BLaER1 treated with 17β-estradiol and CSF1 and Interleukin-3, amounts not matched to agents 10 nM and 100 nM (cell line): ENCODE data around the gene OSBP2.

Experiments
- H3K27ac ChIP-seq, 11 experiments: shearing (Covaris generic); formaldehyde crosslinking; 2 replicates each; pipeline ENCODE4 v1.8.1; 2022
- H3K27me3 ChIP-seq, 11 experiments: shearing (Covaris generic); formaldehyde crosslinking; 2 replicates each; pipeline ENCODE4 v1.8.1; 2022
- H3K36me3 ChIP-seq, 11 experiments: shearing (Covaris generic); formaldehyde crosslinking; 2 replicates each; pipeline ENCODE4 v1.8.1; 2022
- H3K4me1 ChIP-seq, 10 experiments: shearing (Covaris generic); formaldehyde crosslinking; 2 replicates each; pipeline ENCODE4 v1.8.1; 2022
- H3K4me2 ChIP-seq, 11 experiments: shearing (Covaris generic); formaldehyde crosslinking; 2 replicates each; pipeline ENCODE4 v1.8.1; 2022
- H3K4me3 ChIP-seq, 10 experiments: shearing (Covaris generic); formaldehyde crosslinking; 2 replicates each; pipeline ENCODE4 v1.8.1; 2022
- H3K9ac ChIP-seq, 11 experiments: shearing (Covaris generic); formaldehyde crosslinking; 2 replicates each; pipeline ENCODE4 v1.8.1; 2022
- H3K9me3 ChIP-seq, 11 experiments: shearing (Covaris generic); formaldehyde crosslinking; replicated peaks in 1 of 11; 2 replicates each; pipeline ENCODE4 v1.8.1; 2022
- H4K20me1 ChIP-seq, 11 experiments: shearing (Covaris generic); formaldehyde crosslinking; 2 replicates each; pipeline ENCODE4 v1.8.1; 2022
- Cebpa-rat ChIP-seq, 11 experiments: shearing (Covaris generic); IDR thresholded peaks; 2 replicates each; pipeline ENCODE4 v1.8.1; 2022

The OSBP2 gene

GRCh38 chr22:30865656-30866055 is 171.0 kb downstream of the OSBP2 start:
- no peak overlapping the region for H3K9ac ChIP-seq
- no peaks in the 10 kb centered on the region for H3K36me3 ChIP-seq
- no peaks in the 10 kb centered on the region for H3K9me3 ChIP-seq
- TF ChIP-seq Cebpa-rat (IDR thresholded peaks at IDR 0.05), result no peak
- H3K4me1 ChIP-seq, result peaks cover 22 to 70% (median 52%) of the 10 kb centered on the region in 10 experiments
- H3K27ac ChIP-seq, result no peak overlapping the region
- no peaks in the 10 kb centered on the region for H4K20me1 ChIP-seq
- 0 out of 22 replicates have a peak overlapping the region, but pooled peaks of 1 of the 11 experiments have one; percentile 81 for H3K4me2 ChIP-seq
- no peaks in the 10 kb centered on the region for H3K27me3 ChIP-seq
- no peak overlapping the region for H3K4me3 ChIP-seq

GRCh38 chr22:30866216-30866615 is 171.5 kb downstream of the OSBP2 start:
- Histone ChIP-seq H3K9me3 (no peaks in the 10 kb centered on the region), H3K27me3 (no peaks in the 10 kb centered on the region), H3K4me2 (peak overlapping the region in 7 of 11 experiments; percentile 23 to 93 (median 81); a peak in 9 of 22 replicates), H3K27ac (peak overlapping the region in 2 of 11 experiments; percentile 76 to 82; a peak in 2 of 22 replicates), H4K20me1 (no peaks in the 10 kb centered on the region), H3K4me1 (peaks cover 17 to 68% (median 46%) of the 10 kb centered on the region in 10 experiments), H3K4me3 (no peak overlapping the region), H3K36me3 (no peaks in the 10 kb centered on the region), H3K9ac (no peak overlapping the region)
- no peak for TF ChIP-seq Cebpa-rat (IDR thresholded peaks at IDR 0.05)

- peak overlapping the region in 3 of 11 experiments; percentile 29 to 82 (median 76); a peak in 6 of 22 replicates for H3K27ac ChIP-seq
- no peaks in the 10 kb centered on the region for H3K36me3 ChIP-seq
- no peak overlapping the region for H3K9ac ChIP-seq
- H3K27me3 ChIP-seq, result no peaks in the 10 kb centered on the region
- H3K4me3 ChIP-seq, result no peak overlapping the region
- TF ChIP-seq Cebpa-rat (IDR thresholded peaks at IDR 0.05), result no peak
- H4K20me1 ChIP-seq, result 0 out of 22 replicates have a peak, but pooled peaks cover 0 to 4% (median 0%) of the 10 kb centered on the region in 11 experiments
- H3K9me3 ChIP-seq, result no peaks in the 10 kb centered on the region
- peak overlapping the region in 7 of 11 experiments; percentile 23 to 93 (median 81); a peak in 12 of 22 replicates for H3K4me2 ChIP-seq
- H3K4me1 ChIP-seq, result peaks cover 11 to 67% (median 40%) of the 10 kb centered on the region in 10 experiments
These were observed 172.2 kb downstream of the OSBP2 start for GRCh38 chr22:30866811-30867271.

GRCh38 chr22:30867746-30868662 is 173.3 kb downstream of the OSBP2 start:
- Histone ChIP-seq H4K20me1 (0 out of 22 replicates have a peak, but pooled peaks cover 0 to 5% (median 0%) of the 10 kb centered on the region in 11 experiments), H3K4me3 (peak overlapping the region in 1 of 10 experiments; percentile 11; a peak in 1 of 20 replicates), H3K27me3 (no peaks in the 10 kb centered on the region), H3K9me3 (no peaks in the 10 kb centered on the region), H3K9ac (peak overlapping the region in 5 of 11 experiments; percentile 39 to 64 (median 50); a peak in 8 of 22 replicates), H3K27ac (peak overlapping the region in 6 of 11 experiments; percentile 22 to 82 (median 63); a peak in 9 of 22 replicates), H3K36me3 (no peaks in the 10 kb centered on the region), H3K4me2 (peak overlapping the region; percentile 46 to 93 (median 77); a peak in 21 of 22 replicates), H3K4me1 (peaks cover 11 to 64% (median 34%) of the 10 kb centered on the region in 10 experiments)
- no peak for TF ChIP-seq Cebpa-rat (IDR thresholded peaks at IDR 0.05)

- Histone ChIP-seq H3K27ac (peak overlapping the region in 6 of 11 experiments; percentile 22 to 82 (median 63); a peak in 11 of 22 replicates), H4K20me1 (0 out of 22 replicates have a peak, but pooled peaks cover 0 to 5% (median 0%) of the 10 kb centered on the region in 11 experiments), H3K4me3 (peak overlapping the region in 1 of 10 experiments; percentile 11; a peak in 1 of 20 replicates), H3K9me3 (no peaks in the 10 kb centered on the region), H3K4me2 (peak overlapping the region; percentile 46 to 93 (median 77)), H3K27me3 (no peaks in the 10 kb centered on the region), H3K9ac (peak overlapping the region in 6 of 11 experiments; percentile 37 to 64 (median 46); a peak in 9 of 22 replicates), H3K4me1 (peaks cover 11 to 64% (median 34%) of the 10 kb centered on the region in 10 experiments), H3K36me3 (no peaks in the 10 kb centered on the region)
- TF ChIP-seq Cebpa-rat (IDR thresholded peaks at IDR 0.05), result no peak
These were observed 174.2 kb downstream of the OSBP2 start for GRCh38 chr22:30868663-30869385.

GRCh38 chr22:30869667-30870395 is 175.2 kb downstream of the OSBP2 start:
- Histone ChIP-seq H3K9ac (peak overlapping the region in 2 of 11 experiments; percentile 59 to 64; a peak in 2 of 22 replicates), H3K36me3 (no peaks in the 10 kb centered on the region), H3K4me3 (no peak overlapping the region), H3K4me2 (peak overlapping the region in 8 of 11 experiments; percentile 67 to 93 (median 80); a peak in 15 of 22 replicates), H3K9me3 (no peaks in the 10 kb centered on the region), H3K27me3 (no peaks in the 10 kb centered on the region), H4K20me1 (0 out of 22 replicates have a peak, but pooled peaks cover 0 to 5% (median 0%) of the 10 kb centered on the region in 11 experiments), H3K4me1 (peaks cover 11 to 64% (median 34%) of the 10 kb centered on the region in 10 experiments), H3K27ac (peak overlapping the region in 3 of 11 experiments; percentile 68 to 82 (median 76); a peak in 6 of 22 replicates)
- no peak for TF ChIP-seq Cebpa-rat (IDR thresholded peaks at IDR 0.05)

GRCh38 chr22:30870451-30871345 is 176.0 kb downstream of the OSBP2 start:
- H3K4me1 ChIP-seq, result peaks cover 11 to 66% (median 35%) of the 10 kb centered on the region in 10 experiments
- H3K4me3 ChIP-seq, result no peak overlapping the region
- TF ChIP-seq Cebpa-rat (IDR thresholded peaks at IDR 0.05), result no peak
- no peaks in the 10 kb centered on the region for H3K36me3 ChIP-seq
- peaks cover 0 to 5% (median 0%) of the 10 kb centered on the region in 11 experiments; a peak in 1 of 22 replicates for H4K20me1 ChIP-seq
- H3K9me3 ChIP-seq, result no peaks in the 10 kb centered on the region
- no peak overlapping the region for H3K4me2 ChIP-seq
- H3K9ac ChIP-seq, result no peak overlapping the region
- H3K27ac ChIP-seq, result no peak overlapping the region
- no peaks in the 10 kb centered on the region for H3K27me3 ChIP-seq
